ENCODE data around the gene CAPN5.

CAPN5 gene

GRCh38 chr11:77154381-77155081, 87.8 kb downstream of the CAPN5 start:
- DNase-seq, result peak; percentile 27 to 59

GRCh38 chr11:77155082-77155475, 88.3 kb downstream of the CAPN5 start:
- DNase-seq, result no peak

GRCh38 chr11:77155556-77156130, 88.9 kb downstream of the CAPN5 start:
- no peak for DNase-seq

GRCh38 chr11:77156396-77157195, 89.8 kb downstream of the CAPN5 start:
- DNase-seq, result no peak

GRCh38 chr11:77158041-77158695, 91.4 kb downstream of the CAPN5 start:
- no peak for DNase-seq

- DNase-seq, result no peak
These were observed 92.6 kb downstream of the CAPN5 start for GRCh38 chr11:77159219-77159936.

GRCh38 chr11:77159937-77160495, 93.2 kb downstream of the CAPN5 start:
- no peak for DNase-seq

- DNase-seq, result no peak
These were observed 96.5 kb downstream of the CAPN5 start for GRCh38 chr11:77163271-77163670.

- DNase-seq, result no peak
These were observed 98.3 kb downstream of the CAPN5 start for GRCh38 chr11:77165066-77165465.

- no peak for DNase-seq
These were observed 99.2 kb downstream of the CAPN5 start for GRCh38 chr11:77166021-77166420.

- no peak for DNase-seq
These were observed 100.4 kb downstream of the CAPN5 start for GRCh38 chr11:77167111-77167626.

GRCh38 chr11:77167791-77168190, 101.0 kb downstream of the CAPN5 start:
- DNase-seq, result no peak

- no peak for DNase-seq
These were observed 103.3 kb downstream of the CAPN5 start for GRCh38 chr11:77170107-77170506.

GRCh38 chr11:77171254-77171653, 104.5 kb downstream of the CAPN5 start:
- no peak for DNase-seq

GRCh38 chr11:77171885-77172665, 105.3 kb downstream of the CAPN5 start:
- DNase-seq, result no peak

GRCh38 chr11:77172666-77172982, 105.9 kb downstream of the CAPN5 start:
- DNase-seq, result no peak

GRCh38 chr11:77173494-77173893, 106.7 kb downstream of the CAPN5 start:
- DNase-seq, result no peak

GRCh38 chr11:77174559-77174958, 107.8 kb downstream of the CAPN5 start:
- peak in 1 of 2 experiments; percentile 25 for DNase-seq

- no peak for DNase-seq
These were observed 108.5 kb downstream of the CAPN5 start for GRCh38 chr11:77175021-77175842.

Measured in NCI-H2081 (cell line).